K562 (cell line): ENCODE results near the gene PTPRU. TPM values are rescaled to one million over a fixed set of nuclear protein-coding genes. Genes with fewer than 3 reads are reported as not detected.
A peak's percentile ranks its signal among the peaks of the same experiment; 100 is the strongest.

ENCODE experiments used
- CBX8 ChIP-seq: fragments of 200-600 bp; sonication (generic); IDR thresholded peaks from 2 replicates; pipeline ENCODE4 v1.6.1; 2012; ENCODE audit warnings: borderline replicate concordance, mixed run types, low read depth, mild to moderate bottlenecking, moderate library complexity, mixed read lengths, low read length, control low read depth, inconsistent platforms; ENCODE audit not compliant: poor library complexity, severe bottlenecking; ENCODE audit errors: extremely low read depth
- DDX20 ChIP-seq: fragments of 450-650 bp; IDR thresholded peaks from 2 replicates; pipeline ENCODE4 v1.6.1; 2016; ENCODE audit warnings: missing genetic modification characterization, low read depth, mild to moderate bottlenecking, missing compliant biosample characterization, moderate library complexity
- HDAC1 ChIP-seq, 2 experiments: fragments of 450-650 bp; IDR thresholded peaks; 2 replicates each; pipeline ENCODE4 v1.6.1; 2016 to 2017; ENCODE audit warnings: inconsistent platforms in 1 of 2, mild to moderate bottlenecking in 1 of 2, moderate library complexity in 1 of 2
- HNRNPH1 ChIP-seq: fragments of 200-400 bp; formaldehyde crosslinking; optimal IDR thresholded peaks from 2 replicates; pipeline ENCODE3; 2017; ENCODE audit warnings: low read depth, mild to moderate bottlenecking, low read length, moderate library complexity
- HNRNPLL ChIP-seq: fragments of 200-400 bp; formaldehyde crosslinking; IDR thresholded peaks from 2 replicates; pipeline ENCODE4 v1.6.1; 2017; ENCODE audit warnings: low read length, low read depth, mild to moderate bottlenecking; ENCODE audit not compliant: poor library complexity, severe bottlenecking
- IRF2 ChIP-seq: sonication (generic); formaldehyde crosslinking; IDR thresholded peaks from 2 replicates; pipeline ENCODE4 v1.8.1; 2022; ENCODE audit warnings: mild to moderate bottlenecking, missing genetic modification reagents
- PHB ChIP-seq: fragments of 250-450 bp; sonication (Bioruptor Pico); IDR thresholded peaks from 2 replicates; pipeline ENCODE4 v1.5.0; 2021
- TAF1 ChIP-seq: IDR thresholded peaks from 2 replicates; pipeline ENCODE4 v1.6.1; 2011; ENCODE audit warnings: mild to moderate bottlenecking, low read length, moderate library complexity; ENCODE audit not compliant: insufficient read depth, control insufficient read depth, severe bottlenecking; ENCODE audit errors: extremely low read depth
- TRIM24 ChIP-seq, 2 experiments: fragments of 450-650 bp; IDR thresholded peaks; 2 replicates each; pipeline ENCODE4 v1.6.1; 2016
- ZBED1 ChIP-seq: IDR thresholded peaks from 2 replicates; pipeline ENCODE4 v1.6.1; 2014
- ZBTB1 ChIP-seq: sonication (generic); formaldehyde crosslinking; IDR thresholded peaks from 2 replicates; pipeline ENCODE4 v1.8.1; 2023; ENCODE audit warnings: missing genetic modification reagents, low read depth, mild to moderate bottlenecking, borderline replicate concordance
- polyA plus RNA-seq, 8 experiments: library from polyadenylated mRNA; depleted of rRNA in 4 of 8; stranded (reverse) in 5 of 8; unstranded in 3 of 8; fragments of >200 nt; fragmentation: Nextera tagmentation in 2 of 8; fragmentation: Illumina TruSeq in 1 of 8; extraction: Ambion mirVana in 2 of 8; extraction: Trizol in 1 of 8; gene quantifications; 2 replicates each; pipeline versions ENCODE4 v1.2.1 to v1.2.3, GENCODE V29; 2011 to 2014; ENCODE audit warnings: inconsistent platforms in 1 of 8, missing spikeins in 1 of 8
- total RNA-seq, 7 experiments: library from RNA; depleted of rRNA in 6 of 7; stranded (reverse); fragments of >200 nt in 6 of 7; fragmentation: Illumina TruSeq in 2 of 7; extraction: Trizol in 2 of 7; gene quantifications; 2 replicates each; pipeline versions ENCODE4 v1.2.1 to v1.2.3, GENCODE V29; 2011 to 2021; ENCODE audit warnings: low replicate concordance in 1 of 7
- TF ChIP-seq, protein P1 (sequence below): fragments of 450-650 bp; IDR thresholded peaks from 2 replicates; pipeline ENCODE4 v1.6.1; 2018; ENCODE audit warnings: mild to moderate bottlenecking, low read depth; ENCODE audit not compliant: partially characterized antibody
- TF ChIP-seq, protein P2 (sequence below): fragments of 450-650 bp; formaldehyde crosslinking; IDR thresholded peaks from 2 replicates; pipeline ENCODE4 v1.4.0; 2020; ENCODE audit warnings: mild to moderate bottlenecking, moderate library complexity
- TF ChIP-seq, protein P3 (sequence below): sonication (generic); formaldehyde crosslinking; IDR thresholded peaks from 2 replicates; pipeline ENCODE4 v1.4.0; 2020; ENCODE audit warnings: mild to moderate bottlenecking, missing genetic modification reagents
- TF ChIP-seq, protein P4 (sequence below): IDR thresholded peaks from 2 replicates; pipeline ENCODE4 v1.6.1; 2012; ENCODE audit warnings: low read depth, low read length, improper control_type of control experiment, borderline replicate concordance
- TF ChIP-seq, protein P5 (sequence below): sonication (generic); formaldehyde crosslinking; IDR thresholded peaks from 2 replicates; pipeline ENCODE4 v1.9.0; 2022; ENCODE audit warnings: mild to moderate bottlenecking, missing genetic modification reagents
- TF ChIP-seq, protein P6 (sequence below): sonication (generic); formaldehyde crosslinking; IDR thresholded peaks from 2 replicates; pipeline ENCODE4 v1.8.0; 2022; ENCODE audit warnings: missing genetic modification reagents, mild to moderate bottlenecking, borderline replicate concordance

PTPRU gene
- total and polyA plus RNA-seq, 9 of the 15 experiments (the other 6 are each of a cell fraction or from before 2014, with no cell fraction given) = 0.01 to 2.9 (median 1.0) TPM

DNA sequence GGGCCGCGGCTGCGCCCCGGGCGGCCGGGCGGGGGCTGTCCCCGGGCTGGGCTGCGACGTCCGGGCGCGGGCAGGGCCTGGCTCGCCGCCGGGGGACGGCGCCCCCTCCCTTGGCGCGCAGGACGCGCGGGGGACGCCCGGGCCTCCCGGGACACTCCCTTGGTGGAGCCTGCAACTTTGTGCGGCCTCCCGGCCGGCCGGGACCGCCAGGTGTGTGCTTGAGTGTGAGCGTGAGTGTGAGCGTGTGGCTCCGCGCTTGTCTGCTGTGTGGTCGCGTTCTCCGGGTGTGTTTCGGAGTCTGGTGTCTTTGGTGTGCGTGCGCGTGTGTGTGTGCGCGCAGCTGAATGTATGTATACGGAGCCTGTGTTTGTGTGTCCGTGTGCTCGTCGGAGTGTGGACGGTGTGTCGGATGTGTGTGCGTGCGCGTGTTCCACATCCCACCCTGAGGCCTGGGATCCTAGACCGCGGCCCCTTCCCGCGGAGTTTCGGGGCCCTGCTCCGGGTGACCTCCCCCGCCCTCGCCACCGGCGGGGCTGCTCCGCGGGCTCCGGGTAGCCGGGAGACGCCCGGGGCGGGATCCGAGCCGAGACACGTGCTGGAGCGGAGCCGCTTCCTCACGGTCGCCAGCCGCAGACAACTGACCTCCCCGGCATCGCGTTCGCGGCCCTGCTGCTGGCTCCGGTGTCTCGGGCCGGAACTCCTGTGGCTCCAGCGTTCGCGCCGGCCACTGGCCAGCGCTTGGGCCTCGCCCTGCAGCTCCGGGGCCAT, 1.7 kb downstream of the PTPRU start (continued):
- TF ChIP-seq, protein P1, sequence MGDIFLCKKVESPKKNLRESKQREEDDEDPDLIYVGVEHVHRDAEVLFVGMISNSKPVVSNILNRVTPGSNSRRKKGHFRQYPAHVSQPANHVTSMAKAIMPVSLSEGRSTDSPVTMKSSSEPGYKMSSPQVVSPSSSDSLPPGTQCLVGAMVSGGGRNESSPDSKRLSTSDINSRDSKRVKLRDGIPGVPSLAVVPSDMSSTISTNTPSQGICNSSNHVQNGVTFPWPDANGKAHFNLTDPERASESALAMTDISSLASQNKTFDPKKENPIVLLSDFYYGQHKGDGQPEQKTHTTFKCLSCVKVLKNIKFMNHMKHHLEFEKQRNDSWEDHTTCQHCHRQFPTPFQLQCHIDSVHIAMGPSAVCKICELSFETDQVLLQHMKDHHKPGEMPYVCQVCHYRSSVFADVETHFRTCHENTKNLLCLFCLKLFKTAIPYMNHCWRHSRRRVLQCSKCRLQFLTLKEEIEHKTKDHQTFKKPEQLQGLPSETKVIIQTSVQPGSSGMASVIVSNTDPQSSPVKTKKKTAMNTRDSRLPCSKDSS = no peak
- TF ChIP-seq TAF1 (no peak), HNRNPH1 (no peak), HDAC1 (IDR thresholded peaks at IDR 0.05) (0 out of 4 replicates have a peak, but pooled peaks of 1 of the 2 experiments have one; percentile 27), IRF2 (CRISPR knock-in tag) (no peak), HNRNPLL (no peak), TRIM24 (IDR thresholded peaks at IDR 0.05) (peak in 1 of 2 experiments; percentile 20; a peak in 1 of 4 replicates), CBX8 (no peak), ZBTB1 (CRISPR knock-in tag) (peak; percentile 50; the same call in 1 of the 2 replicates), DDX20 (no peak), PHB (CRISPR knock-in tag) (no peak), ZBED1 (no peak)
- TF ChIP-seq, protein P2, sequence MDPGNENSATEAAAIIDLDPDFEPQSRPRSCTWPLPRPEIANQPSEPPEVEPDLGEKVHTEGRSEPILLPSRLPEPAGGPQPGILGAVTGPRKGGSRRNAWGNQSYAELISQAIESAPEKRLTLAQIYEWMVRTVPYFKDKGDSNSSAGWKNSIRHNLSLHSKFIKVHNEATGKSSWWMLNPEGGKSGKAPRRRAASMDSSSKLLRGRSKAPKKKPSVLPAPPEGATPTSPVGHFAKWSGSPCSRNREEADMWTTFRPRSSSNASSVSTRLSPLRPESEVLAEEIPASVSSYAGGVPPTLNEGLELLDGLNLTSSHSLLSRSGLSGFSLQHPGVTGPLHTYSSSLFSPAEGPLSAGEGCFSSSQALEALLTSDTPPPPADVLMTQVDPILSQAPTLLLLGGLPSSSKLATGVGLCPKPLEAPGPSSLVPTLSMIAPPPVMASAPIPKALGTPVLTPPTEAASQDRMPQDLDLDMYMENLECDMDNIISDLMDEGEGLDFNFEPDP = no peak
- TF ChIP-seq, protein P3, sequence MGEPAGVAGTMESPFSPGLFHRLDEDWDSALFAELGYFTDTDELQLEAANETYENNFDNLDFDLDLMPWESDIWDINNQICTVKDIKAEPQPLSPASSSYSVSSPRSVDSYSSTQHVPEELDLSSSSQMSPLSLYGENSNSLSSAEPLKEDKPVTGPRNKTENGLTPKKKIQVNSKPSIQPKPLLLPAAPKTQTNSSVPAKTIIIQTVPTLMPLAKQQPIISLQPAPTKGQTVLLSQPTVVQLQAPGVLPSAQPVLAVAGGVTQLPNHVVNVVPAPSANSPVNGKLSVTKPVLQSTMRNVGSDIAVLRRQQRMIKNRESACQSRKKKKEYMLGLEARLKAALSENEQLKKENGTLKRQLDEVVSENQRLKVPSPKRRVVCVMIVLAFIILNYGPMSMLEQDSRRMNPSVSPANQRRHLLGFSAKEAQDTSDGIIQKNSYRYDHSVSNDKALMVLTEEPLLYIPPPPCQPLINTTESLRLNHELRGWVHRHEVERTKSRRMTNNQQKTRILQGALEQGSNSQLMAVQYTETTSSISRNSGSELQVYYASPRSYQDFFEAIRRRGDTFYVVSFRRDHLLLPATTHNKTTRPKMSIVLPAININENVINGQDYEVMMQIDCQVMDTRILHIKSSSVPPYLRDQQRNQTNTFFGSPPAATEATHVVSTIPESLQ (CRISPR knock-in tag) = no peak
- TF ChIP-seq, protein P4, sequence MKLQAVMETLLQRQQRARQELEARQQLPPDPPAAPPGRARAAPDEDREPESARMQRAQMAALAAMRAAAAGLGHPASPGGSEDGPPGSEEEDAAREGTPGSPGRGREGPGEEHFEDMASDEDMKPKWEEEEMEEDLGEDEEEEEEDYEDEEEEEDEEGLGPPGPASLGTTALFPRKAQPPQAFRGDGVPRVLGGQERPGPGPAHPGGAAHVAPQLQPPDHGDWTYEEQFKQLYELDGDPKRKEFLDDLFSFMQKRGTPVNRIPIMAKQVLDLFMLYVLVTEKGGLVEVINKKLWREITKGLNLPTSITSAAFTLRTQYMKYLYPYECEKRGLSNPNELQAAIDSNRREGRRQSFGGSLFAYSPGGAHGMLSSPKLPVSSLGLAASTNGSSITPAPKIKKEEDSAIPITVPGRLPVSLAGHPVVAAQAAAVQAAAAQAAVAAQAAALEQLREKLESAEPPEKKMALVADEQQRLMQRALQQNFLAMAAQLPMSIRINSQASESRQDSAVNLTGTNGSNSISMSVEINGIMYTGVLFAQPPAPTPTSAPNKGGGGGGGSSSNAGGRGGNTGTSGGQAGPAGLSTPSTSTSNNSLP = no peak
- TF ChIP-seq, protein P5, sequence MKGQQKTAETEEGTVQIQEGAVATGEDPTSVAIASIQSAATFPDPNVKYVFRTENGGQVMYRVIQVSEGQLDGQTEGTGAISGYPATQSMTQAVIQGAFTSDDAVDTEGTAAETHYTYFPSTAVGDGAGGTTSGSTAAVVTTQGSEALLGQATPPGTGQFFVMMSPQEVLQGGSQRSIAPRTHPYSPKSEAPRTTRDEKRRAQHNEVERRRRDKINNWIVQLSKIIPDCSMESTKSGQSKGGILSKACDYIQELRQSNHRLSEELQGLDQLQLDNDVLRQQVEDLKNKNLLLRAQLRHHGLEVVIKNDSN (CRISPR knock-in tag) = peak; percentile 32; the same call in 1 of the 2 replicates
- TF ChIP-seq, protein P6, sequence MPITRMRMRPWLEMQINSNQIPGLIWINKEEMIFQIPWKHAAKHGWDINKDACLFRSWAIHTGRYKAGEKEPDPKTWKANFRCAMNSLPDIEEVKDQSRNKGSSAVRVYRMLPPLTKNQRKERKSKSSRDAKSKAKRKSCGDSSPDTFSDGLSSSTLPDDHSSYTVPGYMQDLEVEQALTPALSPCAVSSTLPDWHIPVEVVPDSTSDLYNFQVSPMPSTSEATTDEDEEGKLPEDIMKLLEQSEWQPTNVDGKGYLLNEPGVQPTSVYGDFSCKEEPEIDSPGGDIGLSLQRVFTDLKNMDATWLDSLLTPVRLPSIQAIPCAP (CRISPR knock-in tag) = no peak
